ENCODE measurements around the gene RPA1.
"Not testable (repeated sequence)": the region's sequence is repeated elsewhere in the genome, so short reads cannot be mapped to it uniquely, and the experiment has no call there.

The RPA1 gene

GRCh38 chr17:1873418-1873817, 43.6 kb downstream of the RPA1 start:
- in situ Hi-C loops (cut with MboI; ENCODE audit: low sequenced_read_pairs), result no loop called here

- in situ Hi-C loops (cut with MboI; ENCODE audit: low sequenced_read_pairs), result no loop called here
These were observed 45.8 kb downstream of the RPA1 start for GRCh38 chr17:1875597-1875996.

GRCh38 chr17:1878419-1879121, 48.8 kb downstream of the RPA1 start:
- in situ Hi-C loops (cut with MboI; ENCODE audit: low sequenced_read_pairs), result no loop called here

GRCh38 chr17:1880851-1881630, 51.2 kb downstream of the RPA1 start:
- in situ Hi-C loops (cut with MboI; ENCODE audit: low sequenced_read_pairs), result no loop called here

- in situ Hi-C loops (cut with MboI; ENCODE audit: low sequenced_read_pairs), result no loop called here
These were observed 53.0 kb downstream of the RPA1 start for GRCh38 chr17:1882836-1883235.

GRCh38 chr17:1883536-1883935, 53.7 kb downstream of the RPA1 start:
- in situ Hi-C loops (cut with MboI; ENCODE audit: low sequenced_read_pairs), result no loop called here

- in situ Hi-C loops (cut with MboI; ENCODE audit: low sequenced_read_pairs), result no loop called here
These were observed 58.9 kb downstream of the RPA1 start for GRCh38 chr17:1888741-1889140.

GRCh38 chr17:1890758-1891450, 61.1 kb downstream of the RPA1 start:
- in situ Hi-C loops (cut with MboI; ENCODE audit: low sequenced_read_pairs), result no loop called here

- in situ Hi-C loops (cut with MboI; ENCODE audit: low sequenced_read_pairs), result no loop called here
These were observed 65.0 kb downstream of the RPA1 start for GRCh38 chr17:1894753-1895339.

- in situ Hi-C loops (cut with MboI; ENCODE audit: low sequenced_read_pairs), result not testable (repeated sequence)
These were observed 65.7 kb downstream of the RPA1 start for GRCh38 chr17:1895479-1895878.

- in situ Hi-C loops (cut with MboI; ENCODE audit: low sequenced_read_pairs), result no loop called here
These were observed 66.7 kb downstream of the RPA1 start for GRCh38 chr17:1896243-1897104.

- in situ Hi-C loops (cut with MboI; ENCODE audit: low sequenced_read_pairs), result no loop called here
These were observed 67.4 kb downstream of the RPA1 start for GRCh38 chr17:1897105-1897656.

GRCh38 chr17:1898332-1898731, 68.5 kb downstream of the RPA1 start:
- in situ Hi-C loops (cut with MboI; ENCODE audit: low sequenced_read_pairs), result no loop called here

GRCh38 chr17:1898872-1899271, 69.1 kb downstream of the RPA1 start:
- in situ Hi-C loops (cut with MboI; ENCODE audit: low sequenced_read_pairs), result no loop called here

- in situ Hi-C loops (cut with MboI; ENCODE audit: low sequenced_read_pairs), result no loop called here
These were observed 69.7 kb downstream of the RPA1 start for GRCh38 chr17:1899403-1900000.

GRCh38 chr17:1904273-1905182, 74.7 kb downstream of the RPA1 start:
- in situ Hi-C loops (cut with MboI; ENCODE audit: low sequenced_read_pairs), result no loop called here

GRCh38 chr17:1905190-1905913, 75.5 kb downstream of the RPA1 start:
- in situ Hi-C loops (cut with MboI; ENCODE audit: low sequenced_read_pairs), result no loop called here

- in situ Hi-C loops (cut with MboI; ENCODE audit: low sequenced_read_pairs), result no loop called here
These were observed 76.9 kb downstream of the RPA1 start for GRCh38 chr17:1906662-1907101.

Measured in hTERT RPE-1 (cell line).